ENCODE results near the gene CAMK2D.

The CAMK2D gene

GRCh38 chr4:113579360-113579759 is 182.2 kb downstream of the CAMK2D start:
- H4K8ac ChIP-seq (ENCODE audit: low read depth, low read length) = no peak overlapping the region
- WGBS (ENCODE audit: extremely low coverage, insufficient coverage, low lambda C conversion rate) = no CpG with 5 or more reads among the region's 1 CpG
- no peak for DNase-seq

DNA sequence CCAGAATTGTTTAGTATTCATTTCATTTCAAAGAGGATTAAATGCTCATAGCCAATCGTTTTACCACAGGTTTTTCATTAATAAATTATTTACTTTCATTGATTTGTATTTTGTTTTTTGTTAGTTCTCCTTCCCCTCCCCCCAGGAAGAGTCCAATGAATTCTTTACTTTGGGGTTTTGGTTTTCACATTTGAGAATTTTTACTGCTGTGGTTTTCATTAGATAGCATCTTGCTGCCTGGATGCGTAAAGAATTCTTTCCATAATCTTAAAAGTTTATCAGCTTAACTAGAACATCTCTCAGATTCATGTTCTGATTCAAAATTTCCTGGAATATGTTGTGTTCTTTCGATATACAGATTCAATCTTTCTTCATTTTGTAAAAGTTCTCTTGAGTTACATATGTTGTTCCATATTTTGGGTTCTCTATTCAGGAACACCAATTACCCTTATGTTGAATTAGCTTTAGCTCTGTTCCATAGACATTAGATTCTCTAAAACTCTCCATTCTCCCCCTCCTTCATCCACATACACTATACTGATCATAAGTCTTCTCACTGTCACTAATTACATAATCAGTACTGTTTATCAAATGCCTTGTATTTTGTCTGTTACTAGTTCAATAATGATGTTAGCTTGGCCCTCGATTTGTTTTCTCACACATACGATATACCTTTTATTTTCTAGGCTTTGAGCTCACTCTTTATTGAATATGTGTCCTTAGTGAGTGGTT is 184.4 kb downstream of the CAMK2D start:
- no peak overlapping the region for H4K8ac ChIP-seq (ENCODE audit: low read depth, low read length)
- no peak overlapping the region for H3K23ac ChIP-seq (ENCODE audit: low read length)
- no peak for DNase-seq
- no peak overlapping the region for H2AK5ac ChIP-seq (ENCODE audit: low read length)
- WGBS (ENCODE audit: extremely low coverage, insufficient coverage, low lambda C conversion rate) = no CpG with 5 or more reads among the region's 5 CpGs
- H3K18ac ChIP-seq (ENCODE audit: low read length) = no peak overlapping the region
- H3K4ac ChIP-seq (ENCODE audit: low read depth, low read length) = no peak overlapping the region
- H3K79me1 ChIP-seq (ENCODE audit: low read length) = no peaks in the 10 kb centered on the region
- H3K4me2 ChIP-seq (ENCODE audit: low read length) = no peak overlapping the region
- no peak overlapping the region for H3K9ac ChIP-seq (ENCODE audit: low read length)
- H3K36me3 ChIP-seq (ENCODE audit: control insufficient read depth, insufficient read depth, low read length) = no peaks in the 10 kb centered on the region
- no peak overlapping the region for H2BK120ac ChIP-seq (ENCODE audit: low read depth, low read length)
- no peaks in the 10 kb centered on the region for H3K79me2 ChIP-seq (ENCODE audit: control insufficient read depth, insufficient read depth, low read length)
- H3K56ac ChIP-seq (ENCODE audit: low read length) = no peak overlapping the region
- no peak overlapping the region for H3K27ac ChIP-seq (ENCODE audit: low read depth, low read length)
- H2BK15ac ChIP-seq (replicated peaks; ENCODE audit: low read depth) = no peak overlapping the region
- H3K27me3 ChIP-seq (ENCODE audit: insufficient read depth, low read length, poor library complexity) = no peaks in the 10 kb centered on the region
- no peak overlapping the region for H2BK5ac ChIP-seq (ENCODE audit: low read length)
- H4K5ac ChIP-seq (ENCODE audit: low read length) = no peak overlapping the region
- no peaks in the 10 kb centered on the region for H3K4me1 ChIP-seq (ENCODE audit: control insufficient read depth, low read depth, low read length)
- H3K4me3 ChIP-seq (ENCODE audit: low read length) = no peak overlapping the region

More at GRCh38 chr4:113579360-113579759, 182.2 kb downstream of the CAMK2D start:
- Histone ChIP-seq H3K18ac (ENCODE audit: low read length) (no peak overlapping the region), H3K4me1 (ENCODE audit: control insufficient read depth, low read depth, low read length) (peaks cover 7% of the 10 kb centered on the region), H3K27ac (ENCODE audit: low read depth, low read length) (no peak overlapping the region), H2BK120ac (ENCODE audit: low read depth, low read length) (no peak overlapping the region), H3K23ac (ENCODE audit: low read length) (no peak overlapping the region), H3K4me3 (ENCODE audit: low read length) (no peak overlapping the region), H3K79me1 (ENCODE audit: low read length) (no peaks in the 10 kb centered on the region), H2AK5ac (ENCODE audit: low read length) (no peak overlapping the region), H3K9ac (ENCODE audit: low read length) (no peak overlapping the region), H2BK15ac (replicated peaks; ENCODE audit: low read depth) (no peak overlapping the region), H3K27me3 (ENCODE audit: insufficient read depth, low read length, poor library complexity) (no peaks in the 10 kb centered on the region), H3K56ac (ENCODE audit: low read length) (no peak overlapping the region), H3K36me3 (ENCODE audit: control insufficient read depth, insufficient read depth, low read length) (no peaks in the 10 kb centered on the region), H3K4ac (ENCODE audit: low read depth, low read length) (no peak overlapping the region), H3K4me2 (ENCODE audit: low read length) (no peak overlapping the region), H4K5ac (ENCODE audit: low read length) (no peak overlapping the region), H2BK5ac (ENCODE audit: low read length) (no peak overlapping the region), H3K79me2 (ENCODE audit: control insufficient read depth, insufficient read depth, low read length) (no peaks in the 10 kb centered on the region)

DNA sequence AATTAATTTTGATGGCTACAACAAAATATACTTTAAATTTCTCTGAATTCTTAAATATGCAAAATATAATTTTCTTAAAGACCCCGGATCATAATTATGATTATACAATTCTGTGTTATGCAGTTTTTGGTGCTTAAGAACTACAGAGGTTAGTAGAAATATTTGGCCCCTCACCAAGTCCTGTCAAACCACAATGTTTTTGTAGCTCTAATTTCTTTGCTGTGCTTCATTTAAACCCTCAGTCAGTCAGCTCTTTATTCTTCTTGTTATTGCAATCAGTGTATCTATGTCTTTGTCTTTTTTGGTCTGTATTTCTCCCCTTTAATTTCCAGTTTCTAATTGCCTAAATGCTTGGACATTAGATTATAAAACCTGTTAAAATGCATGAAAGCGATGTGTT is 186.1 kb downstream of the CAMK2D start:
- Histone ChIP-seq H2BK5ac (ENCODE audit: low read length) (no peak overlapping the region), H3K27me3 (ENCODE audit: insufficient read depth, low read length, poor library complexity) (no peaks in the 10 kb centered on the region), H3K4me1 (ENCODE audit: control insufficient read depth, low read depth, low read length) (no peaks in the 10 kb centered on the region), H3K56ac (ENCODE audit: low read length) (no peak overlapping the region), H3K4ac (ENCODE audit: low read depth, low read length) (no peak overlapping the region), H3K23ac (ENCODE audit: low read length) (no peak overlapping the region), H3K18ac (ENCODE audit: low read length) (no peak overlapping the region), H2BK15ac (replicated peaks; ENCODE audit: low read depth) (no peak overlapping the region), H2BK120ac (ENCODE audit: low read depth, low read length) (no peak overlapping the region), H3K36me3 (ENCODE audit: control insufficient read depth, insufficient read depth, low read length) (no peaks in the 10 kb centered on the region), H3K4me3 (ENCODE audit: low read length) (no peak overlapping the region), H2AK5ac (ENCODE audit: low read length) (no peak overlapping the region), H3K9ac (ENCODE audit: low read length) (no peak overlapping the region), H4K5ac (ENCODE audit: low read length) (no peak overlapping the region), H3K79me2 (ENCODE audit: control insufficient read depth, insufficient read depth, low read length) (no peaks in the 10 kb centered on the region), H3K79me1 (ENCODE audit: low read length) (no peaks in the 10 kb centered on the region), H3K27ac (ENCODE audit: low read depth, low read length) (no peak overlapping the region), H4K8ac (ENCODE audit: low read depth, low read length) (no peak overlapping the region), H3K4me2 (ENCODE audit: low read length) (no peak overlapping the region)
- WGBS (ENCODE audit: extremely low coverage, insufficient coverage, low lambda C conversion rate) = 100% methylated on average over 1 of the region's 2 CpGs
- DNase-seq = no peak

- Histone ChIP-seq H4K5ac (ENCODE audit: low read length) (no peak overlapping the region), H3K18ac (ENCODE audit: low read length) (no peak overlapping the region), H2BK120ac (ENCODE audit: low read depth, low read length) (no peak overlapping the region), H3K27ac (ENCODE audit: low read depth, low read length) (no peak overlapping the region), H3K56ac (ENCODE audit: low read length) (no peak overlapping the region), H3K4ac (ENCODE audit: low read depth, low read length) (no peak overlapping the region), H2AK5ac (ENCODE audit: low read length) (no peak overlapping the region), H3K4me1 (ENCODE audit: control insufficient read depth, low read depth, low read length) (no peaks in the 10 kb centered on the region), H3K79me1 (ENCODE audit: low read length) (no peaks in the 10 kb centered on the region), H3K9ac (ENCODE audit: low read length) (no peak overlapping the region), H3K27me3 (ENCODE audit: insufficient read depth, low read length, poor library complexity) (no peaks in the 10 kb centered on the region), H3K23ac (ENCODE audit: low read length) (no peak overlapping the region), H2BK15ac (replicated peaks; ENCODE audit: low read depth) (no peak overlapping the region), H3K4me2 (ENCODE audit: low read length) (no peak overlapping the region), H3K4me3 (ENCODE audit: low read length) (no peak overlapping the region), H3K36me3 (ENCODE audit: control insufficient read depth, insufficient read depth, low read length) (no peaks in the 10 kb centered on the region), H3K79me2 (ENCODE audit: control insufficient read depth, insufficient read depth, low read length) (no peaks in the 10 kb centered on the region), H2BK5ac (ENCODE audit: low read length) (no peak overlapping the region), H4K8ac (ENCODE audit: low read depth, low read length) (no peak overlapping the region)
- no CpG with 5 or more reads among the region's 1 CpG for WGBS (ENCODE audit: extremely low coverage, insufficient coverage, low lambda C conversion rate)
- DNase-seq = no peak
Observed at GRCh38 chr4:113574636-113575103, 186.9 kb downstream of the CAMK2D start.

- Histone ChIP-seq H2BK120ac (ENCODE audit: low read depth, low read length) (no peak overlapping the region), H3K27ac (ENCODE audit: low read depth, low read length) (no peak overlapping the region), H3K56ac (ENCODE audit: low read length) (no peak overlapping the region), H3K4me3 (ENCODE audit: low read length) (no peak overlapping the region), H3K4me2 (ENCODE audit: low read length) (no peak overlapping the region), H3K4me1 (ENCODE audit: control insufficient read depth, low read depth, low read length) (no peaks in the 10 kb centered on the region), H3K23ac (ENCODE audit: low read length) (no peak overlapping the region), H4K8ac (ENCODE audit: low read depth, low read length) (no peak overlapping the region), H2AK5ac (ENCODE audit: low read length) (no peak overlapping the region), H3K27me3 (ENCODE audit: insufficient read depth, low read length, poor library complexity) (no peaks in the 10 kb centered on the region), H3K9ac (ENCODE audit: low read length) (no peak overlapping the region), H3K36me3 (ENCODE audit: control insufficient read depth, insufficient read depth, low read length) (no peaks in the 10 kb centered on the region), H3K79me2 (ENCODE audit: control insufficient read depth, insufficient read depth, low read length) (no peaks in the 10 kb centered on the region), H2BK15ac (replicated peaks; ENCODE audit: low read depth) (no peak overlapping the region), H4K5ac (ENCODE audit: low read length) (no peak overlapping the region), H3K4ac (ENCODE audit: low read depth, low read length) (no peak overlapping the region), H3K18ac (ENCODE audit: low read length) (no peak overlapping the region), H2BK5ac (ENCODE audit: low read length) (no peak overlapping the region), H3K79me1 (ENCODE audit: low read length) (no peaks in the 10 kb centered on the region)
- no peak for DNase-seq
- WGBS (ENCODE audit: extremely low coverage, insufficient coverage, low lambda C conversion rate) = no CpG with 5 or more reads among the region's 3 CpGs
Observed at GRCh38 chr4:113572620-113573019, 188.9 kb downstream of the CAMK2D start.

Measured in mesendoderm (in vitro differentiated cells).